Measurements from ENCODE around the gene YTHDF1. TPM values are rescaled to one million over a fixed set of nuclear protein-coding genes. Genes with fewer than 3 reads are reported as not detected.

The YTHDF1 gene
- total RNA-seq, 2 donors from 2014 or later: 64.9 to 73.2 TPM

DNA sequence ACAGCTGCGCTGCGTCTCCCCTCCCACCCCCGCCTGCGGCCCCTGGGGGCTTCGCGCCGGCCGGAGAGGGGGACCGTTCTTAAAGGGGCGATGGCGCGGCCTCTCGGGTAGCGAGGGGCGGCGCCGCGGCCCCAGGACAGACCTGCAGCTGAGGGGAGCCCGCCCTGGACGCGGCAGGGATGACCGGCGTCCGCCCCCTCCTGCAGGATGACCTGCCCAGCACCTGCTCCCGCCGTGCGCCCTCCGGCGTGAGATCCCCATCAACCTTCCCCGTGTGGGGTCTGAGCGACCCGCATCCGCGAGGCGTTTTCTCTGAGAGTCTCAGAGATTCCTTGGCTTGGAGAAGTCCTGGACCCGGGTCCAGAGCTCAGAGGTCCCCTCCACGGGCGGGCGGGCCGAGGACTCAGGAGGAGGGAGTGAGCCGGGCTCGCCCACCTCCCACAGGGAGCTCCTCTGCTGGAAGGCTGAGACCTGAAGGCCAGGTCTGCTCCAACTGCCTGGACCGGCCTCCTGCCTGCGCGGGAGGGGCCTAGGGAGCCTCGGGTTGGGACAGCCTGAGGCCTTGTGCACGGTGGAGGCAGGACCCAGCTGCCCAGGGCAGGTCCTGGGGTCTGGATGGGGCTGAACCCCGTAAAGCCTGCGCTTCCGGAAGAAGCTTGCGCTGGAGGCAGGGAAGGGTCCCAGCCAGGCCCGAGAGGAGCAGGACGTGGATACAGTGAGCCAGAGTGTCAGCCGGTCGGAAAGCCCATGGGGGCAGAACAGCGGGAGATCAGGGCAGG lies 38.9 kb upstream of the YTHDF1 start:
- Mint-ChIP-seq H3K4me1 (no peaks in the 10 kb centered on the region), H3K4me3 (peak overlapping the region; percentile 49), H3K27me3 (ENCODE audit: insufficient read depth) (peaks cover 56% of the 10 kb centered on the region), H3K36me3 (ENCODE audit: low read depth) (no peaks in the 10 kb centered on the region), H3K27ac (no peak overlapping the region), H3K9me3 (peaks cover 8% of the 10 kb centered on the region)
- no peaks in the 10 kb centered on the region for H3K36me3 ChIP-seq (ENCODE audit: control insufficient read depth, insufficient read depth, low read length)
- H3K4me1 ChIP-seq (ENCODE audit: control insufficient read depth, insufficient read depth, low read length): peaks cover 3% of the 10 kb centered on the region
- H3K27ac ChIP-seq (ENCODE audit: low read depth, low read length): peak overlapping the region; percentile 70
- H3K9ac ChIP-seq (ENCODE audit: extremely low read depth, low read length, poor library complexity, severe bottlenecking): no peak overlapping the region
- no peaks in the 10 kb centered on the region for H3K9me3 ChIP-seq (ENCODE audit: control insufficient read depth, low read length)
- TF ChIP-seq, protein P1, sequence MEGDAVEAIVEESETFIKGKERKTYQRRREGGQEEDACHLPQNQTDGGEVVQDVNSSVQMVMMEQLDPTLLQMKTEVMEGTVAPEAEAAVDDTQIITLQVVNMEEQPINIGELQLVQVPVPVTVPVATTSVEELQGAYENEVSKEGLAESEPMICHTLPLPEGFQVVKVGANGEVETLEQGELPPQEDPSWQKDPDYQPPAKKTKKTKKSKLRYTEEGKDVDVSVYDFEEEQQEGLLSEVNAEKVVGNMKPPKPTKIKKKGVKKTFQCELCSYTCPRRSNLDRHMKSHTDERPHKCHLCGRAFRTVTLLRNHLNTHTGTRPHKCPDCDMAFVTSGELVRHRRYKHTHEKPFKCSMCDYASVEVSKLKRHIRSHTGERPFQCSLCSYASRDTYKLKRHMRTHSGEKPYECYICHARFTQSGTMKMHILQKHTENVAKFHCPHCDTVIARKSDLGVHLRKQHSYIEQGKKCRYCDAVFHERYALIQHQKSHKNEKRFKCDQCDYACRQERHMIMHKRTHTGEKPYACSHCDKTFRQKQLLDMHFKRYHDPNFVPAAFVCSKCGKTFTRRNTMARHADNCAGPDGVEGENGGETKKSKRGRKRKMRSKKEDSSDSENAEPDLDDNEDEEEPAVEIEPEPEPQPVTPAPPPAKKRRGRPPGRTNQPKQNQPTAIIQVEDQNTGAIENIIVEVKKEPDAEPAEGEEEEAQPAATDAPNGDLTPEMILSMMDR (conservative IDR thresholded peaks at IDR 0.05): peak; percentile 58
- DNase-seq: peak; percentile 82
- WGBS, 2 experiments (ENCODE audit: insufficient coverage in 1 of 2, insufficient read length in 1 of 2): 12 to 29% methylated on average over 24 to 56 of the region's 56 CpGs
- no peak overlapping the region for H3K4me3 ChIP-seq (ENCODE audit: low read length)
- H3K27me3 ChIP-seq (ENCODE audit: control insufficient read depth, insufficient read depth, low read length, poor library complexity, severe bottlenecking): peaks cover 54% of the 10 kb centered on the region

DNA sequence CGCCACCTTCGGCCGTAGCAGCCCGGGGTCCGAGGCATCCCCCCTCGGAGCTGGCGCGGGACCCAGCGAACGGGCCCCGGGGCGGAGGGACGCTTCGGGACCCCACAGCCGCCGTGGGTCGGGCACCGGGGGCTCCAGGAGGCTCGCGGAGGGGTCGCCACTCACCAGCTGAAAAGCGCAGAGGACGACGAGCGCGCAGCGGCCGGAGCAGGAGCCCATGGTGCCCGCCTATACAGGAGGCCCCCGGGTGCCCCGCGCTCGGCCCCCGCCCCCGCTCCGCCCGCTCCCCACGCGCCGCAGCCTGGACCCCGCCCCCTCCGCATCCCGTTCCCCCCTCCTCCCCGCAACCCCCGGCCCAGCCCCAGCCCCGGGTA lies 38.3 kb upstream of the YTHDF1 start, which contains the start of gene NKAIN4:
TSS of gene NKAIN4 (minus strand) at position 232 of the 374 bp plus-strand sequence. CDS start at position 219, 13 bp downstream.
- no peaks in the 10 kb centered on the region for H3K9me3 ChIP-seq (ENCODE audit: control insufficient read depth, low read length)
- peaks cover 3% of the 10 kb centered on the region for H3K4me1 ChIP-seq (ENCODE audit: control insufficient read depth, insufficient read depth, low read length)
- H3K4me3 ChIP-seq (ENCODE audit: low read length): peak within 1 kb of the TSS; percentile 45
- DNase-seq: peak; percentile 63
- peak within 1 kb of the TSS; percentile 49 for H3K4me3 Mint-ChIP-seq
- H3K36me3 ChIP-seq (ENCODE audit: control insufficient read depth, insufficient read depth, low read length): no peaks in the 10 kb centered on the region
- TF ChIP-seq, protein P1 (conservative IDR thresholded peaks at IDR 0.05): no peak
- 0 to 1% methylated on average over 3 to 34 of the region's 46 CpGs for WGBS, 2 experiments (ENCODE audit: insufficient coverage in 1 of 2, insufficient read length in 1 of 2)
- peaks cover 8% of the 10 kb centered on the region for H3K9me3 Mint-ChIP-seq
- peaks cover 54% of the 10 kb centered on the region for H3K27me3 ChIP-seq (ENCODE audit: control insufficient read depth, insufficient read depth, low read length, poor library complexity, severe bottlenecking)
- H3K27ac Mint-ChIP-seq: no peak within 1 kb of the TSS
- H3K27me3 Mint-ChIP-seq (ENCODE audit: insufficient read depth): peaks cover 55% of the 10 kb centered on the region
- no peaks in the 10 kb centered on the region for H3K4me1 Mint-ChIP-seq
- no peaks in the 10 kb centered on the region for H3K36me3 Mint-ChIP-seq (ENCODE audit: low read depth)
- H3K9ac ChIP-seq (ENCODE audit: extremely low read depth, low read length, poor library complexity, severe bottlenecking): no peak within 1 kb of the TSS
- H3K27ac ChIP-seq (ENCODE audit: low read depth, low read length): peak within 1 kb of the TSS; percentile 96

DNA sequence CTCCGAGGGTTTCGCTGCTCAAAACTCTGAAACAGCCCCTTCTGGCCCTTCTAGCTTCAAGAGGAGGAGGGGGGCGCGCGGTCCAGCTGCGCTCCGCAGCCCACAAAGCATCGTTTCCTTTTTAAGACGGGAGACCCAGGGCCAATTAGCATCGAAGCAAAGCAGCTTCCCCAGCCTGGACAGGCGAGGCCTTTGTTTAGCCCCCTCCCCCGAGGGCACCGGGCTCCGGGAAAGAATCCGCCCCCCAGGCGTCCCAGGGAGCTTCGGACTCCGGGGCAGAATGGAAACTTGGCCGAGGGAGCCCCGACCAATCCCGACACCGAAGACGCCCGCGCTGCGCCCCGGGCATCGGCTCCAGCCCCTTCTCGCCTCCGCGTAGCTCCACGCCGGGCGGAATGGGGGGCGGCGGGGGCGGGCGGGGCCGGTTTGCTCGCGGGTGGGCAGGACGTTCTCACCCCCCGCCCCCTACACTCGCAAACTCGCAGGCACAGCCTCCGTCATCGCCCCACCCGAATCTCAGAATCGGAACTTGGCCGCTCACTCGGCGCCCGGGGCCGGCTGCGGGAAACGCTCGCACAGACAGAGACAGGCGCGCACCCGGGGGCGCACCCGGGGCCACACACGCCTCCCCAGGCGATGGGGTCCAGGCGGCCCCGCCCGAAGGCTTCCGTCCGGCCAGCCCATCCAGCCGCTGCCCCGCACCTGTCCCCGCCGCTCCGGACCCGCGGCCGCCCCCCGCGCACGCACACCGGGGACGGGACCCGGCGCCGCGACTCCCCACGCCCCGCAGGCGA lies 37.7 kb upstream of the YTHDF1 start:
- Mint-ChIP-seq H3K27ac (no peak overlapping the region), H3K4me3 (peak overlapping the region; percentile 46), H3K36me3 (ENCODE audit: low read depth) (no peaks in the 10 kb centered on the region), H3K9me3 (peaks cover 8% of the 10 kb centered on the region), H3K27me3 (ENCODE audit: insufficient read depth) (peaks cover 56% of the 10 kb centered on the region), H3K4me1 (no peaks in the 10 kb centered on the region)
- peak; percentile 79 for DNase-seq
- H3K9ac ChIP-seq (ENCODE audit: extremely low read depth, low read length, poor library complexity, severe bottlenecking): no peak overlapping the region
- peaks cover 3% of the 10 kb centered on the region for H3K4me1 ChIP-seq (ENCODE audit: control insufficient read depth, insufficient read depth, low read length)
- H3K27me3 ChIP-seq (ENCODE audit: control insufficient read depth, insufficient read depth, low read length, poor library complexity, severe bottlenecking): peaks cover 54% of the 10 kb centered on the region
- WGBS, 2 experiments (ENCODE audit: insufficient coverage in 1 of 2, insufficient read length in 1 of 2): 2 to 3% methylated on average over 12 to 89 of the region's 89 CpGs
- TF ChIP-seq, protein P1 (conservative IDR thresholded peaks at IDR 0.05): no peak
- H3K4me3 ChIP-seq (ENCODE audit: low read length): peak overlapping the region; percentile 45
- H3K36me3 ChIP-seq (ENCODE audit: control insufficient read depth, insufficient read depth, low read length): no peaks in the 10 kb centered on the region
- no peaks in the 10 kb centered on the region for H3K9me3 ChIP-seq (ENCODE audit: control insufficient read depth, low read length)
- H3K27ac ChIP-seq (ENCODE audit: low read depth, low read length): peak overlapping the region; percentile 96
